K562 (cell line): ENCODE measurements around the gene MRPL11. TPM values are rescaled to one million over a fixed set of nuclear protein-coding genes. Genes with fewer than 3 reads are reported as not detected.

Source experiments
- CCAR2 ChIP-seq: fragments of 200-400 bp; formaldehyde crosslinking; IDR thresholded peaks from 2 replicates; pipeline ENCODE4 v1.6.1; 2017; ENCODE audit warnings: mild to moderate bottlenecking, low read depth, low read length
- CHD7 ChIP-seq: fragments of 200-600 bp; sonication (generic); IDR thresholded peaks from one replicate; pipeline ENCODE4 v1.6.1; 2012; ENCODE audit warnings: mild to moderate bottlenecking, low read depth, low read length, inconsistent platforms
- HCFC1 ChIP-seq: IDR thresholded peaks from 2 replicates; pipeline ENCODE4 v1.6.1; 2012; ENCODE audit warnings: low read depth, low read length, improper control_type of control experiment
- STAT5B ChIP-seq: fragments of 250-450 bp; sonication (Bioruptor Pico); IDR thresholded peaks from 2 replicates; pipeline ENCODE4 v1.8.0; 2021; ENCODE audit warnings: mild to moderate bottlenecking, inconsistent platforms
- ZNF318 ChIP-seq, 2 experiments: fragments of 450-650 bp; IDR thresholded peaks; 2 replicates each; pipeline ENCODE4 v1.6.1; 2016; ENCODE audit warnings: mild to moderate bottlenecking in 2 of 2, borderline replicate concordance in 1 of 2, low read depth in 1 of 2, moderate library complexity in 1 of 2
- ZNF707 ChIP-seq: fragments of 250-450 bp; sonication (Bioruptor Pico); conservative IDR thresholded peaks from 2 replicates; pipeline ENCODE4 v1.8.0; 2022; ENCODE audit warnings: inconsistent platforms, mild to moderate bottlenecking, moderate library complexity
- ZNF75A ChIP-seq: fragments of 450-650 bp; formaldehyde crosslinking; IDR thresholded peaks from 2 replicates; pipeline ENCODE4 v1.4.0; 2020; ENCODE audit warnings: mild to moderate bottlenecking
- polyA plus RNA-seq, 8 experiments: library from polyadenylated mRNA; depleted of rRNA in 4 of 8; stranded (reverse) in 5 of 8; unstranded in 3 of 8; fragments of >200 nt; fragmentation: Nextera tagmentation in 2 of 8; fragmentation: Illumina TruSeq in 1 of 8; extraction: Ambion mirVana in 2 of 8; extraction: Trizol in 1 of 8; gene quantifications; 2 replicates each; pipeline versions ENCODE4 v1.2.1 to v1.2.3, GENCODE V29; 2011 to 2014; ENCODE audit warnings: inconsistent platforms in 1 of 8, missing spikeins in 1 of 8
- total RNA-seq, 7 experiments: library from RNA; depleted of rRNA in 6 of 7; stranded (reverse); fragments of >200 nt in 6 of 7; fragmentation: Illumina TruSeq in 2 of 7; extraction: Trizol in 2 of 7; gene quantifications; 2 replicates each; pipeline versions ENCODE4 v1.2.1 to v1.2.3, GENCODE V29; 2011 to 2021; ENCODE audit warnings: low replicate concordance in 1 of 7

The MRPL11 gene
- total and polyA plus RNA-seq, 9 of the 15 experiments (the other 6 are each of a cell fraction or from before 2014, with no cell fraction given), result 33.0 to 173 (median 91.9) TPM

GRCh38 chr11:66421492-66422205 is 17.0 kb downstream of the MRPL11 start (continued):
- TF ChIP-seq HCFC1 (peak; percentile 80), CHD7 (no peak), ZNF318 (IDR thresholded peaks at IDR 0.05; ENCODE audit: borderline replicate concordance in 1 of 2, low read depth in 1 of 2) (no peak), ZNF75A (peak; percentile 66), STAT5B (CRISPR knock-in tag) (peak; percentile 87), CCAR2 (no peak), ZNF707 (peak; percentile 91)
